Natural killer cell (primary cell): ENCODE data around the gene PPP1R16B. TPM values are rescaled to one million over a fixed set of nuclear protein-coding genes. Genes with fewer than 3 reads are reported as not detected.
A peak's percentile ranks its signal among the peaks of the same experiment; 100 is the strongest.

ENCODE experiments used
- ATAC-seq, 3 donors: fragments of 150-1000 bp in 2 of 3; fragments of 200-7000 bp in 1 of 3; cut with Tn5 transposase; 1 replicate in 1 of 3; 2 replicates in 2 of 3; pipeline ENCODE4 v1.10.0; 2021; ENCODE audit warnings: mild to moderate bottlenecking in 2 of 3, moderate library complexity in 2 of 3
- DNase-seq, 2 donors: peaks; one replicate each; pipeline versions ENCODE4 v3.0.0 to v3.0.0-alpha.2; 2013 to 2021; ENCODE audit warnings: mixed read lengths in 1 of 2
- H3K27ac ChIP-seq: one replicate; pipeline ENCODE4 v1.5.1; 2013; ENCODE audit warnings: mild to moderate bottlenecking, low read length
- H3K27me3 ChIP-seq: one replicate; pipeline ENCODE4 v1.6.1; 2013; ENCODE audit warnings: low read length; ENCODE audit not compliant: control insufficient read depth, insufficient read depth
- H3K36me3 ChIP-seq: one replicate; pipeline ENCODE4 v1.6.1; 2013; ENCODE audit warnings: low read length; ENCODE audit not compliant: control insufficient read depth, insufficient read depth
- H3K4me1 ChIP-seq: one replicate; pipeline ENCODE4 v1.6.1; 2013; ENCODE audit warnings: low read length; ENCODE audit not compliant: control insufficient read depth, insufficient read depth
- H3K4me3 ChIP-seq: one replicate; pipeline ENCODE4 v1.5.1; 2013; ENCODE audit warnings: low read length
- H3K9me3 ChIP-seq: one replicate; pipeline ENCODE4 v1.6.1; 2013; ENCODE audit warnings: low read length; ENCODE audit not compliant: control insufficient read depth, insufficient read depth
- H3K27ac Mint-ChIP-seq, 2 donors: one replicate each; pipeline ENCODE4 v1.8.0; 2022; ENCODE audit warnings: mild to moderate bottlenecking in 2 of 2, mixed read lengths in 2 of 2, moderate library complexity in 1 of 2
- H3K27me3 Mint-ChIP-seq, 2 donors: one replicate each; pipeline ENCODE4 v1.8.0; 2022; ENCODE audit warnings: low read depth in 2 of 2, mixed read lengths in 2 of 2
- H3K36me3 Mint-ChIP-seq: one replicate; pipeline ENCODE4 v1.8.0; 2022; ENCODE audit warnings: mixed read lengths
- H3K4me1 Mint-ChIP-seq, 2 donors: one replicate each; pipeline ENCODE4 v1.8.0; 2022; ENCODE audit warnings: mixed read lengths in 2 of 2
- H3K4me3 Mint-ChIP-seq: one replicate; pipeline ENCODE4 v1.8.0; 2022; ENCODE audit warnings: mild to moderate bottlenecking, moderate library complexity, mixed read lengths
- H3K9me3 Mint-ChIP-seq, 2 donors: one replicate each; pipeline ENCODE4 v1.8.0; 2022; ENCODE audit warnings: mixed read lengths in 2 of 2
- CTCF ChIP-seq: fragments of 200-600 bp; IDR thresholded peaks from one replicate; pipeline ENCODE4 v1.8.0; 2022; ENCODE audit warnings: antibody characterized with exemption
- WGBS: methylation state at CpG from one replicate; pipeline ENCODE4 v1.1.7; 2013; ENCODE audit warnings: missing lambda C conversion rate; ENCODE audit not compliant: insufficient coverage; 5-methylcytosine and 5-hydroxymethylcytosine counted together
- intact Hi-C: fragments of 100-400 bp; cut with micrococcal nuclease; formaldehyde crosslinking; loops from one replicate; pipeline ENCODE4 v1.14.2; 2022
- total RNA-seq, 4 donors: library from RNA; stranded (reverse); fragments of 120-200 nt in 1 of 4; gene quantifications; one replicate each; pipeline versions ENCODE4 v1.2.3 to v1.2.4, GENCODE V29; 2013 to 2022

The PPP1R16B gene
- total RNA-seq, 3 donors from 2014 or later (not counting 1 experiment from before 2014, with no cell fraction given): 52.0 to 62.3 (median 53.7) TPM

- intact Hi-C loops: no loop called here
- Histone ChIP-seq H3K4me1 (peaks cover 57% of the 10 kb centered on the region), H3K4me3 (no peak overlapping the region), H3K27me3 (no peaks in the 10 kb centered on the region), H3K36me3 (peaks cover 14% of the 10 kb centered on the region), H3K27ac (no peak overlapping the region), H3K9me3 (no peaks in the 10 kb centered on the region)
- peak overlapping the region; percentile 44 to 83 for H3K27ac Mint-ChIP-seq
- peak overlapping the region; percentile 22 for H3K4me3 Mint-ChIP-seq
- no peaks in the 10 kb centered on the region for H3K27me3 Mint-ChIP-seq
- DNase-seq (peak in 1 of 2 donors; percentile 32), ATAC-seq (no peak)
- H3K36me3 Mint-ChIP-seq: peaks cover 16% of the 10 kb centered on the region
- H3K9me3 Mint-ChIP-seq: no peaks in the 10 kb centered on the region
- no peak for TF ChIP-seq CTCF
- H3K4me1 Mint-ChIP-seq: peaks cover 84% of the 10 kb centered on the region in 2 donors
- 70% methylated on average over 4 of the region's 4 CpGs for WGBS
These were observed 5.6 kb downstream of the PPP1R16B start for GRCh38 chr20:38810926-38811630.

- Histone ChIP-seq H3K9me3 (no peaks in the 10 kb centered on the region), H3K27me3 (no peaks in the 10 kb centered on the region), H3K4me3 (no peak overlapping the region), H3K27ac (no peak overlapping the region), H3K4me1 (peaks cover 55% of the 10 kb centered on the region), H3K36me3 (peaks cover 17% of the 10 kb centered on the region)
- H3K27me3 Mint-ChIP-seq: no peaks in the 10 kb centered on the region
- DNase-seq: no peak
- no peaks in the 10 kb centered on the region for H3K9me3 Mint-ChIP-seq
- no peak for ATAC-seq
- peak overlapping the region; percentile 44 to 83 for H3K27ac Mint-ChIP-seq
- H3K4me3 Mint-ChIP-seq: peak overlapping the region; percentile 21
- intact Hi-C loops: no loop called here
- WGBS: 81% methylated on average over 4 of the region's 4 CpGs
- H3K36me3 Mint-ChIP-seq: peaks cover 16% of the 10 kb centered on the region
- no peak for TF ChIP-seq CTCF
- H3K4me1 Mint-ChIP-seq: peaks cover 87 to 91% of the 10 kb centered on the region in 2 donors
These were observed 6.3 kb downstream of the PPP1R16B start for GRCh38 chr20:38811769-38812168.

- ATAC-seq (no peak), DNase-seq (no peak)
- H3K4me3 Mint-ChIP-seq: no peak overlapping the region
- H3K4me3 ChIP-seq: no peak overlapping the region
- intact Hi-C loops: no loop called here
- no peaks in the 10 kb centered on the region for H3K27me3 Mint-ChIP-seq
- TF ChIP-seq CTCF: no peak
- H3K27me3 ChIP-seq: no peaks in the 10 kb centered on the region
- no peaks in the 10 kb centered on the region for H3K9me3 Mint-ChIP-seq
- peaks cover 51% of the 10 kb centered on the region for H3K4me1 ChIP-seq
- no peak overlapping the region for H3K27ac ChIP-seq
- H3K36me3 Mint-ChIP-seq: peaks cover 16% of the 10 kb centered on the region
- H3K9me3 ChIP-seq: no peaks in the 10 kb centered on the region
- WGBS: 70% methylated on average over 5 of the region's 5 CpGs
- H3K36me3 ChIP-seq: peaks cover 19% of the 10 kb centered on the region
- H3K4me1 Mint-ChIP-seq: peaks cover 85 to 91% of the 10 kb centered on the region in 2 donors
- H3K27ac Mint-ChIP-seq: peak overlapping the region; percentile 44 to 83
These were observed 6.7 kb downstream of the PPP1R16B start for GRCh38 chr20:38812182-38812581.
